Suprapubic skin (tissue), 4 donors: Measurements from ENCODE around the gene TNXB. TPM values are rescaled to one million over a fixed set of nuclear protein-coding genes. Genes with fewer than 3 reads are reported as not detected.

ENCODE experiments used
- DNase-seq, 2 donors: peaks; one replicate each; pipeline ENCODE4 v3.0.0-alpha.2; 2019; ENCODE audit warnings: low spot score in 2 of 2
- H3K27ac ChIP-seq: fragments of 200-600 bp; sonication (generic); one replicate; pipeline ENCODE4 v1.5.1; 2019
- H3K27me3 ChIP-seq: fragments of 200-600 bp; sonication (generic); one replicate; pipeline ENCODE4 v1.5.1; 2019
- H3K36me3 ChIP-seq: fragments of 200-600 bp; sonication (generic); one replicate; pipeline ENCODE4 v1.5.1; 2019
- H3K4me1 ChIP-seq: fragments of 200-600 bp; sonication (generic); one replicate; pipeline ENCODE4 v1.5.1; 2019
- H3K4me3 ChIP-seq: fragments of 200-600 bp; sonication (generic); one replicate; pipeline ENCODE4 v1.5.1; 2019; ENCODE audit warnings: mild to moderate bottlenecking
- H3K9me3 ChIP-seq: fragments of 200-600 bp; sonication (generic); one replicate; pipeline ENCODE4 v1.5.1; 2019
- EP300 ChIP-seq: sonication (generic); formaldehyde crosslinking; IDR thresholded peaks from one replicate; pipeline ENCODE4 v1.6.1; 2017; ENCODE audit warnings: antibody characterized with exemption
- POLR2A ChIP-seq, 2 donors: fragments of 450-650 bp; IDR thresholded peaks; one replicate each; pipeline ENCODE4 v1.6.1; 2017; ENCODE audit warnings: antibody characterized with exemption in 2 of 2, mild to moderate bottlenecking in 2 of 2, moderate library complexity in 2 of 2
- POLR2AphosphoS5 ChIP-seq, 3 donors: sonication (generic); formaldehyde crosslinking; IDR thresholded peaks; one replicate each; pipeline ENCODE4 v1.6.1; 2017; ENCODE audit warnings: antibody characterized with exemption in 3 of 3
- WGBS: methylation state at CpG from one replicate; pipeline ENCODE4 v1.1.5; 2018; 5-methylcytosine and 5-hydroxymethylcytosine counted together
- total RNA-seq, 4 donors: library from RNA; depleted of rRNA; stranded (reverse); fragments of >200 nt; gene quantifications; one replicate each; pipeline ENCODE4 v1.1.0, GENCODE V29; 2016
- TF ChIP-seq, protein P1 (sequence below), 2 donors: fragments of 200-600 bp in 1 of 2; fragments of 450-650 bp in 1 of 2; sonication (generic) in 1 of 2; IDR thresholded peaks; one replicate each; pipeline ENCODE4 v1.5.1; 2016 to 2019; ENCODE audit warnings: antibody characterized with exemption in 2 of 2, mild to moderate bottlenecking in 1 of 2, moderate library complexity in 1 of 2

Gene TNXB
- total RNA-seq, 4 donors from 2014 or later: 25.7 to 52.5 (median 40.2) TPM

DNA sequence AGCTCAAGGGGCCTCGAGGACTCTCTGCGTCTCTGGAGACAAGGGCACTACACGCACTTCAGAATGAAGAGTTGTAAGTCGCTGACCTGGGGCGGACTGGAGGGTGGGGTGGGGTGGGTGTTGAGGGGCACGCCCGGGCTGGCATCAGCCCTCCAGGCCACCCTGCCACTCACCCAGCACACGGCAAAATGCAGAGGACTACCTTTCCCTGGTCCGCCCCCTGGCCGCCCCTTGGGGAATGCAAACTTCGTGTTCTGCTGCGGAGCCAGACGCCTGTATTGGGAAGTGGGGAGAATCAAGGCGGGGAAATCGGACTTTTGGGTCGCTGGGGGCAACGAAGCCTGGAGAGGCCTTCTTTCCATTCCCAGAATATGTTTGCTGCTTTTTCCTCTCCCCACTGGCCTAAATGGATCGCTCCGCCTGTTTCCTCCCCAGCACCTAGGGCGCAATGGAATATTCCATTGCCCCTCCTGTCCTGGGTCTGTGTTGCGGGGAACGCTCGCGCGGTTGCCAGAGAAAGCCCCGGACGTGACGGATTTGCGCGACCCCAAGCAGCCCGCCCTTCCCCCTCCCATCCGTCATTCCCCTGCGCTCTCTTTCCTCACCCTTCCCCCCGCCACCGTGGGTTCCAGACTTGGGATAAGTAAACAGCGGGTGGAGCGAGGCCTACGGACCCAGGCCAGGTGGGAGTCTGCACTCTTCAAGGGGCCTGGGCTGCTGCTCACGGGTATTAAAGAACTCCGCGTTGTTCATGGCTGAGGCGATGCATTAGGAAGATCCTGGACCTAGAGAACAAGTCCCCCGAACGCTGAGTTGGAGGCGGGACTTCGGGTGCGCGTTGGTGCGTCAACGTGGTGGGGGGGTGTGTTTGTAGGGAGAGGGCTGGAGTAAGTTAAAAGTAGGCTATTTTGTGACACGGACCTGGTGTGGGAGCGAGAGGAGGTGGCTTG, 44.7 kb upstream of the TNXB start, which contains the start of gene PPT2:
Gene PPT2 (plus strand): TSS at position 578 of the 950 bp plus-strand sequence. CDS start 454 bp downstream, outside the sequence.
- H3K27ac ChIP-seq: peak within 1 kb of the TSS; percentile 88
- no peaks in the 10 kb centered on the region for H3K9me3 ChIP-seq
- H3K36me3 ChIP-seq: peaks cover 29% of the 10 kb centered on the region
- peak; percentile 95 to 96 for DNase-seq
- H3K4me1 ChIP-seq: peaks cover 46% of the 10 kb centered on the region
- WGBS: under 1% methylated on average over 32 of the region's 52 CpGs
- peak within 1 kb of the TSS; percentile 76 for H3K4me3 ChIP-seq
- no peaks in the 10 kb centered on the region for H3K27me3 ChIP-seq
- TF ChIP-seq, protein P1, sequence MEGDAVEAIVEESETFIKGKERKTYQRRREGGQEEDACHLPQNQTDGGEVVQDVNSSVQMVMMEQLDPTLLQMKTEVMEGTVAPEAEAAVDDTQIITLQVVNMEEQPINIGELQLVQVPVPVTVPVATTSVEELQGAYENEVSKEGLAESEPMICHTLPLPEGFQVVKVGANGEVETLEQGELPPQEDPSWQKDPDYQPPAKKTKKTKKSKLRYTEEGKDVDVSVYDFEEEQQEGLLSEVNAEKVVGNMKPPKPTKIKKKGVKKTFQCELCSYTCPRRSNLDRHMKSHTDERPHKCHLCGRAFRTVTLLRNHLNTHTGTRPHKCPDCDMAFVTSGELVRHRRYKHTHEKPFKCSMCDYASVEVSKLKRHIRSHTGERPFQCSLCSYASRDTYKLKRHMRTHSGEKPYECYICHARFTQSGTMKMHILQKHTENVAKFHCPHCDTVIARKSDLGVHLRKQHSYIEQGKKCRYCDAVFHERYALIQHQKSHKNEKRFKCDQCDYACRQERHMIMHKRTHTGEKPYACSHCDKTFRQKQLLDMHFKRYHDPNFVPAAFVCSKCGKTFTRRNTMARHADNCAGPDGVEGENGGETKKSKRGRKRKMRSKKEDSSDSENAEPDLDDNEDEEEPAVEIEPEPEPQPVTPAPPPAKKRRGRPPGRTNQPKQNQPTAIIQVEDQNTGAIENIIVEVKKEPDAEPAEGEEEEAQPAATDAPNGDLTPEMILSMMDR (IDR thresholded peaks at IDR 0.05): no peak
- TF ChIP-seq POLR2A (IDR thresholded peaks at IDR 0.05) (peak in 1 of 2 donors; percentile 24), POLR2AphosphoS5 (IDR thresholded peaks at IDR 0.05) (peak in 1 of 3 donors; percentile 74)

DNA sequence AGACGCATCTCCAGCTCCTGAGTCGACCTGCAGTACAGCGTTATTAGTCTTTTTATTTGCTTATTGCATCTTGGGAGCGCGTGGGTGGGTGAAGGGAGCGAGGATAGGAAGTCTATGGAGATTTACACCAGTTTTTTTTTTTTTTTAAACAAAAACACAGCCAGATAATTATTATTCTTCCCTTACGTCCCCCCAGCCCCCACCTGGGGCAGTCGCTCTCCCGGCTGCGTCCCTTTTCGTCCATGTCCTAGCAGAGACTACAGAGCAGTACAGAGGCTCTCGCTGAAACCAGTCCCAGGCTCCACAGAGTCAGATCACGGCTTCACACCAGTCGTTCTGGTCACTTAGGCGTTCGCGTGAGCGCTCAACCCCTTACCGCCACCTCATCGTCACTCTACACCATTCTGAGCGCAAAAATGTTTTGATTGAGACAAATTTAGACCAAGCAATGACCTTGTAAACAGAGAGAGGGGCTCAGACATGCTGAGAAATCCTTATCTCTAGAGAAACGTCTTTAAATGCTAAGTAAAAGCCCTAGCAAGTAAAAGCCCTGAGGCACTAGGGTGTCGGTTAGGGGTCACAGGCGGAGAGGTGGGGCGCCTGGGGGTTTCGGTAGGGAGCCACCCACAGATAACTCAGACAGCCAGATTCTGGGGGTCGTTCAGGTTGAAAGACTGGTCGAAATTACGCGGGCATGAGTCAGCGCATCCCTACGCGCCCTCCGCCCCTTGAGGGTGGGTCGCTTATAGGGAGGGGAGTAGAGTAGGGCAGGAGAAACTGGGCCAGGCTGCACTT, 43.8 kb upstream of the TNXB start:
- peak overlapping the region; percentile 88 for H3K27ac ChIP-seq
- peaks cover 47% of the 10 kb centered on the region for H3K4me1 ChIP-seq
- no peak for TF ChIP-seq POLR2AphosphoS5 (IDR thresholded peaks at IDR 0.05)
- TF ChIP-seq, protein P1 (IDR thresholded peaks at IDR 0.05): no peak
- TF ChIP-seq EP300: no peak
- no peak for TF ChIP-seq POLR2A (IDR thresholded peaks at IDR 0.05)
- no peaks in the 10 kb centered on the region for H3K9me3 ChIP-seq
- H3K4me3 ChIP-seq: peak overlapping the region; percentile 76
- peaks cover 21% of the 10 kb centered on the region for H3K36me3 ChIP-seq
- no peaks in the 10 kb centered on the region for H3K27me3 ChIP-seq
- 17% methylated on average over 35 of the region's 35 CpGs for WGBS
- peak in 1 of 2 donors; percentile 83 for DNase-seq

DNA sequence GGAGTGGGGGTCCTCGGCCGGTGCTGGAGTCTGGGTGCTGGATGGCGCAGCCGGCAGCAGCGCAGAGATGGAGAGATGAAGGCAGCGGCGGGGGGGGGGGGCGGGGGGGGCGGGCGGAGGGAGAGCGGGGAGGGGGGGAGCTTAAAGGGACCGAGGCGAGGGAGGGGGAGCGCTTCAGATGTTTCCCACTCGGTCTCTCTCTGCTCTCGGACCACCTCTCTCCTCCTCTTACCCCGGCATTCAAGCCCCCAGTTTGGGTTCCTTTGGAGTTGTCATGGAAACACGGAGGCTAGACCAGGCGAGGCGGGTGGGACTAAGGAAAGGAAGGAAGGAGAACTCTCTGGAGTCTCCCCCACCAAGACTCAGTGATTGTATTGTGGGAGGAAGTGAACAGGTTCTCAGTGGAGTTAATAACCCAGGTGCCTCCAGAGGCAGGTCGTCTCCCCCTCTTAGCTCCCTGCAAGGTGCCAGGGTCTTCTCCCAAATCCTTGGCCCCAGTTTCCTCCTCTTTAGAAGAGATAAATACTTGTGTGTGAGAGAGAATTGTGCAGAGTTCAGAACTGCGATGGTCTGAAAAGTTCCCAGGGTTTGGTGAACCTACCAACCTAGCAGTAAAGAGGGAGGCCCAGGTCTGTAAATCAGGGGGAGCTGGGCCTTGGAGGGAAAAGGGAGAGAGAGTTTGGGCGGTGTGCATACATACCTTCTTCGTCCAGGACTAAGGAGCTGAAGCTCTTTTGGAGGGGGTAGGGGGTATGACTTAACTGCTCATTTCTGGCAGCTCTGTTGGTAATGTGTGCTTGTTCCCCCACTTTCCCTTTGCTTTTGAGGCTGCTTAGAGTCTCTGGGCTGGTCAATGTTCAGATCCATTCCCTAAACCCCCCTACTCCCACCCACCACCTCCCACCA, 43.0 kb upstream of the TNXB start, which contains the start of gene PRRT1:
Gene PRRT1 (minus strand): TSS at position 77 of the 906 bp plus-strand sequence. CDS start 112 bp downstream, outside the sequence.
- no peak for DNase-seq
- no peak for TF ChIP-seq POLR2A (IDR thresholded peaks at IDR 0.05)
- TF ChIP-seq, protein P1 (IDR thresholded peaks at IDR 0.05): no peak
- H3K27me3 ChIP-seq: no peaks in the 10 kb centered on the region
- H3K36me3 ChIP-seq: peaks cover 12% of the 10 kb centered on the region
- H3K27ac ChIP-seq: peak within 1 kb of the TSS; percentile 88
- 26% methylated on average over 11 of the region's 24 CpGs for WGBS
- peaks cover 47% of the 10 kb centered on the region for H3K4me1 ChIP-seq
- peak within 1 kb of the TSS; percentile 76 for H3K4me3 ChIP-seq
- H3K9me3 ChIP-seq: no peaks in the 10 kb centered on the region

DNA sequence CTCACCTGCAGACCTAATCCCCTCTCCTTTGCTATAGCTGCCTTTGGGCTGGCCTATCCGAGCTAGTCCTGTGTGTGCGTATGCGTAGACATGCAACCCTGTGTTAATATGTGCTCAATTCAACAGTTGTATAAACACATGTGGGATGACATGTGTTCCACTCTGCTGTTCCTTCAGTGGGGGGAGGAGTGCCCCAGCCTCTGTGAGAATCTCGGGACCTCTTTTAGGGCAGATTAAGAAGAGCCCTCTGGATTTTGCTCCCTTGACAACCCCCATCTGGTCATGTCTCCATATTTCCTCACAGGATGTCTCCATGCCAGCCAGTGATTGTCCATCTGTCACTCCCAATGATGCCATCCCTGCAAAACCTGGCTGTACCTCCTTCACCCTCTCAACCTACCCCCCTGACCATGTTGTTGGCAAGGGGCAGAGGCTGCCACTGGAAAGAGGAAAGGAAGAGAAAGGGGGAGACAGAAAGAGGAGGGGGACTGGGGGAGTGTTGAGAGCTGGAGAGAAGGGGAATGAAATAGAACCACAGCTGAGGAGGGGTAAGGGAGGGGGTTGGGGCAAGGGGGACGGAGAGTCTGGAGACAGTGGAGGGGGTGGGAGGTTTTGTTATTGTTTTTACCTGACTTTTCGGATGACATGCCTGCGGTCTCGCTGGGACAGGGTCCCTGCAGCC, 42.2 kb upstream of the TNXB start:
- WGBS: 41% methylated on average over 8 of the region's 8 CpGs
- no peaks in the 10 kb centered on the region for H3K27me3 ChIP-seq
- DNase-seq: no peak
- peaks cover 47% of the 10 kb centered on the region for H3K4me1 ChIP-seq
- peak overlapping the region; percentile 76 for H3K4me3 ChIP-seq
- H3K9me3 ChIP-seq: no peaks in the 10 kb centered on the region
- peaks cover 6% of the 10 kb centered on the region for H3K36me3 ChIP-seq
- TF ChIP-seq POLR2AphosphoS5 (IDR thresholded peaks at IDR 0.05): no peak
- H3K27ac ChIP-seq: no peak overlapping the region
